ENCODE results near the gene GRAMD1B. TPM values are rescaled to one million over a fixed set of nuclear protein-coding genes. Genes with fewer than 3 reads are reported as not detected.

The GRAMD1B gene
- polyA plus RNA-seq, 2 of the 4 experiments (the other 2 are of a cell fraction) = 55.5 to 108 TPM

DNA sequence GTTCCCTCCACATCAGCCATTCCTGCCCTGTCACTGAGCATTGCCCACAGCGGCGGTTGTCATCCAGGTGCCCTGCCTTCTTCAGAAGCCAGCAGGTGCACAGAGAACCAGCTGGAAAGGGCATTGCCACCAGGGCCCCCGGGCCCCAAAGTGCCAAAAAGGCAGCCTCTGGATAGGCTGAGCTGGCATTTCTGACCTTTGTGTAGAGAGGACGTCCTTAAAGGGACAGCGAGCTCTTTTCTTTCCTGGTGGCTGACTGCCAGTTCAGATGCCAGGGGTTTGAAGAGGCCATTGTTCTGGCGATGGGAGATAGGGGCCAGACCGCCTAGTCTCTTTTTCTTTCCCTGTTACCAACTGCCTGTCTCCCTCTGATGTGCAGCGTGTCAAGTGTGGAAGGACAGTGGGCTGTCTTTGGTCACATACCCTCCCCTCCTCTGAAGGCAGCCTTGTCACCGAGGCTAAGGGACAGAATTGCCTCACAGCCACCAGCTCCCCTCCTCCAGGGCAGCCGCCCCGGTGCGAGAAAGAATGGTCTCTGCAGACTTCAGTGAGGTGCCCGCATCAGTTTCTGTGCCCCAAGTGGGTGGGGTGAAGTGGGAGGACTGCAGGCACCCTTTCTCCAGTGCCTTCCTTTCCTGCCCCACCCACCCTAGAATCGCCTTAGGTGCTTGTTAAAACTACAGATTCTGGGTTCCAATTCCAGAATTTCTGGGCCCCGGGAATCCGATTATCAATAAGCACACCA lies 114.7 kb downstream of the GRAMD1B start:
- ATAC-seq (no peak), FAIRE-seq (no peak), DNase-seq (ENCODE audit: low read depth in 1 of 2, low spot score in 1 of 2) (no peak)
- 0 out of 6 replicates have a peak overlapping the region, but pooled peaks of 1 of the 2 experiments have one; percentile 7 for H3K27ac ChIP-seq
- no peak overlapping the region for H3K4me3 ChIP-seq
- POLR2A ChIA-PET = no interaction called here
- H3K9me3 ChIP-seq = no peaks in the 10 kb centered on the region
- H3K4me2 ChIP-seq = peak overlapping the region; percentile 47; the same call in 1 of the 3 replicates
- H3K4me1 ChIP-seq = peaks cover 53% of the 10 kb centered on the region
- TF ChIP-seq KDM5A (IDR thresholded peaks at IDR 0.05) = no peak
- no peak for TF ChIP-seq BHLHE40 (IDR thresholded peaks at IDR 0.05; ENCODE audit: low read depth, low read length)
- no peak for TF ChIP-seq ATOH8 (CRISPR knock-in tag; IDR thresholded peaks at IDR 0.05; ENCODE audit: low read depth)
- TF ChIP-seq ZFP36 (IDR thresholded peaks at IDR 0.05; ENCODE audit: borderline replicate concordance, partially characterized antibody) = no peak
- TF ChIP-seq, protein P1, sequence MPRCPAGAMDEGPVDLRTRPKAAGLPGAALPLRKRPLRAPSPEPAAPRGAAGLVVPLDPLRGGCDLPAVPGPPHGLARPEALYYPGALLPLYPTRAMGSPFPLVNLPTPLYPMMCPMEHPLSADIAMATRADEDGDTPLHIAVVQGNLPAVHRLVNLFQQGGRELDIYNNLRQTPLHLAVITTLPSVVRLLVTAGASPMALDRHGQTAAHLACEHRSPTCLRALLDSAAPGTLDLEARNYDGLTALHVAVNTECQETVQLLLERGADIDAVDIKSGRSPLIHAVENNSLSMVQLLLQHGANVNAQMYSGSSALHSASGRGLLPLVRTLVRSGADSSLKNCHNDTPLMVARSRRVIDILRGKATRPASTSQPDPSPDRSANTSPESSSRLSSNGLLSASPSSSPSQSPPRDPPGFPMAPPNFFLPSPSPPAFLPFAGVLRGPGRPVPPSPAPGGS (IDR thresholded peaks at IDR 0.05) = no peak
- no peak for TF ChIP-seq SREBF2 (IDR thresholded peaks at IDR 0.05)
- CTCF ChIA-PET = interaction anchor here (1.0 to 2.5 kb wide), 3 partner anchors 10 to 36 kb away, joined by 3 to 7 read pairs (median 5); no protein-coding TSS in a partner anchor
- 89% methylated on average over 16 of the region's 16 CpGs for WGBS (ENCODE audit: missing lambda C conversion rate)

DNA sequence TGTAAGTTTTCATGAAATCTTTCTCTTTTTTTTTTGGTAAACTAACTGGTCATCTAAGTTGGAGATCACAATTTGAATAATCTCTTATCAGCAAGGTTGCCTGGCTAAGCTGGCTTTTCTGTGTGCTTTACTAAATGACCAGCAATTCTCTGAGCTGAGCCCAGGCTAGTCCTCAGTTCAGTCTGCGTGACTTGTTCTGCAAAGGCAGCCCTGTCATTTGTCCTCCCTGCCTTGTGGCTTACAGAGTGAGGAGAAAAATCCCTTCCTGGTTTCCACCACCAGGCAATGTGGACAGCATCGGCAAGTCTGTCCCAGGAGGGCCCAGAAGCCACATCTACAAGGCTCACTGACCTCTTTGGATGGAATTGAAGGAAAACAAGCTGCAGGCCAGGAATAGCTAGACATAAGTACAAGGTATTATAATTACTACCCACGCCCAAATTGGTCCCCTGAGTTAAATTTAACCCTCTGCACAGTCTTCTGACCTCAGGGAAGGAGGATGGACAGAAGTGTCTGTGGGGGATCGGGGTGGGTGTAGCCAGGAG lies 115.7 kb downstream of the GRAMD1B start:
- H3K4me3 ChIP-seq = no peak overlapping the region
- H3K4me1 ChIP-seq = peaks cover 59% of the 10 kb centered on the region
- ChIA-PET CTCF (interaction anchor here (1.0 to 2.5 kb wide), 2 partner anchors 9 to 35 kb away, joined by 3 to 7 read pairs; no protein-coding TSS in a partner anchor), POLR2A (no interaction called here)
- 93% methylated on average over 4 of the region's 4 CpGs for WGBS (ENCODE audit: missing lambda C conversion rate)
- no peak for TF ChIP-seq RFX5 (IDR thresholded peaks at IDR 0.05)
- no peak for TF ChIP-seq HEYL (CRISPR knock-in tag; IDR thresholded peaks at IDR 0.05)
- TF ChIP-seq MAZ (IDR thresholded peaks at IDR 0.05; ENCODE audit: borderline replicate concordance, low read depth, low read length) = no peak
- no peak for TF ChIP-seq POLR2AphosphoS2 (conservative IDR thresholded peaks at IDR 0.05; ENCODE audit: low read length)
- no peak for TF ChIP-seq SREBF2 (IDR thresholded peaks at IDR 0.05)
- peak overlapping the region; percentile 20; the same call in 1 of the 3 replicates for H3K4me2 ChIP-seq
- ATAC-seq (no peak; a peak in 1 of 6 replicates), DNase-seq (ENCODE audit: low read depth in 1 of 2, low spot score in 1 of 2) (no peak), FAIRE-seq (no peak)
- H3K9me3 ChIP-seq = no peaks in the 10 kb centered on the region
- peak overlapping the region in 1 of 2 experiments; percentile 49; a peak in 2 of 6 replicates for H3K27ac ChIP-seq

- Histone ChIP-seq H3K9me3 (no peaks in the 10 kb centered on the region), H3K4me1 (peaks cover 59% of the 10 kb centered on the region), H3K27ac (no peak overlapping the region), H3K4me2 (peak overlapping the region; percentile 20; the same call in 1 of the 3 replicates), H3K4me3 (no peak overlapping the region)
- ChIA-PET CTCF (interaction anchor here (2.5 kb wide), 1 partner anchor 8 kb away, joined by 7 read pairs; no protein-coding TSS in a partner anchor), POLR2A (no interaction called here)
- 51% methylated on average over 2 of the region's 2 CpGs for WGBS (ENCODE audit: missing lambda C conversion rate)
- FAIRE-seq (no peak), DNase-seq (ENCODE audit: low read depth in 1 of 2, low spot score in 1 of 2) (peak in 1 of 2 experiments; percentile 26), ATAC-seq (peak in 1 of 2 experiments; percentile 22; a peak in 3 of 6 replicates)
- TF ChIP-seq BHLHE40 (IDR thresholded peaks at IDR 0.05; ENCODE audit: low read depth, low read length) (no peak), MAZ (IDR thresholded peaks at IDR 0.05; ENCODE audit: borderline replicate concordance, low read depth, low read length) (no peak), FOXS1 (CRISPR knock-in tag; IDR thresholded peaks at IDR 0.05) (no peak), POLR2AphosphoS2 (conservative IDR thresholded peaks at IDR 0.05; ENCODE audit: low read length) (no peak), EHMT2 (IDR thresholded peaks at IDR 0.05; ENCODE audit: low read depth) (no peak), RNF2 (IDR thresholded peaks at IDR 0.05; ENCODE audit: borderline replicate concordance, low read depth) (no peak), TFCP2L1 (CRISPR knock-in tag; IDR thresholded peaks at IDR 0.05) (no peak), CTCF (IDR thresholded peaks at IDR 0.05) (no peak), PHF8 (IDR thresholded peaks at IDR 0.05; ENCODE audit: borderline replicate concordance, low read depth) (no peak), JUN (IDR thresholded peaks at IDR 0.05) (no peak), SMC3 (IDR thresholded peaks at IDR 0.05) (no peak), JUNB (IDR thresholded peaks at IDR 0.05) (no peak), HOXB13 (CRISPR knock-in tag; IDR thresholded peaks at IDR 0.05; ENCODE audit: low read depth) (no peak)
- TF ChIP-seq, protein P2, sequence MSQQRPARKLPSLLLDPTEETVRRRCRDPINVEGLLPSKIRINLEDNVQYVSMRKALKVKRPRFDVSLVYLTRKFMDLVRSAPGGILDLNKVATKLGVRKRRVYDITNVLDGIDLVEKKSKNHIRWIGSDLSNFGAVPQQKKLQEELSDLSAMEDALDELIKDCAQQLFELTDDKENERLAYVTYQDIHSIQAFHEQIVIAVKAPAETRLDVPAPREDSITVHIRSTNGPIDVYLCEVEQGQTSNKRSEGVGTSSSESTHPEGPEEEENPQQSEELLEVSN (IDR thresholded peaks at IDR 0.05; ENCODE audit: borderline replicate concordance, low read depth) = no peak
Observed at GRCh38 chr11:123546515-123546914, 116.4 kb downstream of the GRAMD1B start.
